HepG2 (cell line): ENCODE data around the gene SLC6A16. TPM values are rescaled to one million over a fixed set of nuclear protein-coding genes. Genes with fewer than 3 reads are reported as not detected.

Experiments
- ATAC-seq: fragments of 200-7000 bp; cut with Tn5 transposase; 3 replicates; pipeline ENCODE4 v1.9.1; 2020; ENCODE audit warnings: mild to moderate bottlenecking, moderate library complexity
- BruUV-seq: library from RNA; stranded (reverse); fragments of 400-500 nt; replicated peaks from 2 replicates; lab custom pipeline; 2021; lab: Mats Ljungman, UMichigan
- CTCF ChIA-PET: fragments of 300-600 bp; formaldehyde crosslinking; extraction: SDS; loops from one replicate; lab custom pipeline; 2021; ENCODE audit warnings: low total read pairs, inconsistent platforms, low intra/inter-chr PET ratio; lab: Yijun Ruan, JAX
- POLR2A ChIA-PET: fragments of 350-600 bp; sonication (Branson Sonifier 250); formaldehyde crosslinking; loops from one replicate; lab custom pipeline; 2020; ENCODE audit warnings: antibody characterized with exemption, inconsistent platforms; lab: Yijun Ruan, JAX
- DNase-seq: peaks from one replicate; pipeline ENCODE4 v3.0.0-alpha.2; 2015; ENCODE audit warnings: low spot score
- FAIRE-seq: peaks from 3 replicates; lab custom pipeline; 2011; peaks lifted over from hg19 to GRCh38; lab: Jason Lieb, UNC
- H2AFZ ChIP-seq: one replicate; pipeline ENCODE4 v1.6.1; 2011; ENCODE audit warnings: low read length, inconsistent platforms
- H3K27ac ChIP-seq: fragments of 300-600 bp; 3 replicates; pipeline ENCODE4 v1.8.0; 2011; ENCODE audit warnings: mixed run types, mild to moderate bottlenecking, mixed read lengths, low read length, inconsistent platforms; ENCODE audit not compliant: insufficient read depth; ENCODE audit errors: extremely low read length
- H3K27me3 ChIP-seq, 2 experiments: fragments of 200-600 bp in 1 of 2; 2 replicates in 1 of 2; 3 replicates in 1 of 2; pipeline versions ENCODE4 v1.6.0 to v1.8.0; 2011; ENCODE audit warnings: low read length in 2 of 2, mild to moderate bottlenecking in 2 of 2, moderate library complexity in 2 of 2, inconsistent platforms in 1 of 2; ENCODE audit not compliant: insufficient read depth in 2 of 2, control insufficient read depth in 1 of 2
- H3K36me3 ChIP-seq, 2 experiments: fragments of 200-600 bp in 1 of 2; replicated peaks in 1 of 2; 2 replicates in 1 of 2; 3 replicates in 1 of 2; pipeline versions ENCODE4 v1.5.1 to v1.8.0; 2011; ENCODE audit warnings: low read length in 2 of 2, inconsistent platforms in 1 of 2; ENCODE audit not compliant: insufficient read depth in 2 of 2, control insufficient read depth in 1 of 2
- H3K4me1 ChIP-seq: 2 replicates; pipeline ENCODE4 v1.5.1; 2012; ENCODE audit warnings: low read length, inconsistent platforms; ENCODE audit not compliant: insufficient read depth
- H3K4me2 ChIP-seq: 2 replicates; pipeline ENCODE4 v1.6.0; 2011; ENCODE audit warnings: low read depth, low read length, inconsistent platforms
- H3K4me3 ChIP-seq, 3 experiments: fragments of 200-600 bp in 1 of 3; sonication (generic), shearing (Covaris generic) in 1 of 3; replicated peaks in 1 of 3; 2 replicates each; pipeline ENCODE4 v1.5.1; 2011 to 2016; ENCODE audit warnings: low read length in 3 of 3, inconsistent platforms in 2 of 3, low read depth in 2 of 3, mild to moderate bottlenecking in 2 of 3, control low read depth in 1 of 3, mixed read lengths in 1 of 3; ENCODE audit not compliant: insufficient read depth in 1 of 3
- H3K79me2 ChIP-seq: one replicate; pipeline ENCODE4 v1.6.1; 2011; ENCODE audit warnings: low read length, inconsistent platforms; ENCODE audit not compliant: insufficient read depth
- H3K9ac ChIP-seq: 2 replicates; pipeline ENCODE4 v1.6.0; 2011; ENCODE audit warnings: mild to moderate bottlenecking, low read depth, low read length, inconsistent platforms; ENCODE audit not compliant: insufficient read depth
- H3K9me3 ChIP-seq: 2 replicates; pipeline ENCODE4 v1.5.1; 2012; ENCODE audit warnings: mild to moderate bottlenecking, low read length
- H4K20me1 ChIP-seq: 2 replicates; pipeline ENCODE4 v1.6.0; 2011; ENCODE audit warnings: inconsistent platforms, mild to moderate bottlenecking, low read length, moderate library complexity; ENCODE audit not compliant: insufficient read depth
- AGO1 ChIP-seq: fragments of 200-400 bp; formaldehyde crosslinking; IDR thresholded peaks from 2 replicates; pipeline ENCODE4 v1.6.1; 2017; ENCODE audit warnings: mild to moderate bottlenecking, low read depth, low read length, moderate library complexity; ENCODE audit not compliant: poor library complexity, severe bottlenecking
- ATF1 ChIP-seq: IDR thresholded peaks from 2 replicates; pipeline ENCODE4 v1.6.1; 2016; ENCODE audit warnings: mild to moderate bottlenecking, control low read depth
- POLR2AphosphoS2 ChIP-seq: IDR thresholded peaks from 2 replicates; pipeline ENCODE4 v1.6.1; 2011; ENCODE audit warnings: low read depth, low read length, improper control_type of control experiment
- THAP9 ChIP-seq: sonication (generic); formaldehyde crosslinking; IDR thresholded peaks from 2 replicates; pipeline ENCODE4; 2020; ENCODE audit warnings: missing genetic modification reagents, mild to moderate bottlenecking, borderline replicate concordance
- ZNF333 ChIP-seq: sonication (generic); formaldehyde crosslinking; IDR thresholded peaks from 2 replicates; pipeline ENCODE4 v1.4.0; 2020; ENCODE audit warnings: mild to moderate bottlenecking, missing genetic modification reagents, borderline replicate concordance
- ZNF33B ChIP-seq: sonication (generic); formaldehyde crosslinking; IDR thresholded peaks from 2 replicates; pipeline ENCODE4 v1.5.1; 2020; ENCODE audit warnings: mild to moderate bottlenecking, missing genetic modification reagents
- ZNF616 ChIP-seq: sonication (generic); formaldehyde crosslinking; IDR thresholded peaks from 2 replicates; pipeline ENCODE4 v1.5.0; 2020; ENCODE audit warnings: low read depth, mild to moderate bottlenecking, missing genetic modification reagents
- ZSCAN12 ChIP-seq: sonication (generic); formaldehyde crosslinking; IDR thresholded peaks from 2 replicates; pipeline ENCODE4 v1.9.0; 2021; ENCODE audit warnings: mild to moderate bottlenecking, missing genetic modification reagents
- in situ Hi-C: cut with HindIII; loops from 2 replicates; pipeline ENCODE4 v1.10.0; 2017; ENCODE audit warnings: low pct_unique_long_range_greater_than_20kb; ENCODE audit not compliant: extremely low pct_ligation_motif_present
- intact Hi-C: fragments of 100-400 bp; cut with micrococcal nuclease; formaldehyde crosslinking; loops from one replicate; pipeline ENCODE4 v1.10.0; 2022; ENCODE audit not compliant: unreplicated experiment
- polyA plus RNA-seq, 8 experiments: library from polyadenylated mRNA; depleted of rRNA in 3 of 8; stranded (reverse) in 7 of 8; unstranded in 1 of 8; fragments of >200 nt; fragmentation: Illumina TruSeq in 4 of 8; extraction: Trizol in 4 of 8; gene quantifications; 2 replicates each; pipeline versions ENCODE4 v1.2.1 to v1.2.3, GENCODE V29; 2011 to 2016; ENCODE audit warnings: low read depth in 4 of 8, missing spikeins in 1 of 8, mixed read lengths in 1 of 8; ENCODE audit not compliant: insufficient read depth in 1 of 8
- total RNA-seq, 5 experiments: library from RNA; depleted of rRNA; stranded (reverse); fragments of >200 nt; fragmentation: Illumina TruSeq; extraction: Trizol; gene quantifications; 2 replicates each; pipeline ENCODE4 v1.2.3, GENCODE V29; 2016; ENCODE audit warnings: low read depth in 1 of 5
- TF ChIP-seq, protein P1 (sequence below): sonication (generic); formaldehyde crosslinking; IDR thresholded peaks from 2 replicates; pipeline ENCODE4 v1.4.0; 2020; ENCODE audit warnings: missing genetic modification reagents
- TF ChIP-seq, protein P2 (sequence below): sonication (generic); formaldehyde crosslinking; IDR thresholded peaks from 2 replicates; pipeline ENCODE4 v1.4.0; 2020; ENCODE audit warnings: low read depth, mild to moderate bottlenecking, missing genetic modification reagents

SLC6A16 gene
- total and polyA plus RNA-seq, 2 of the 13 experiments (the other 11 are each of a cell fraction or from before 2014, with no cell fraction given), result 0.07 to 0.18 TPM

- H3K4me1 ChIP-seq, result no peaks in the 10 kb centered on the region
- no peaks in the 10 kb centered on the region for H4K20me1 ChIP-seq
- H3K4me2 ChIP-seq, result no peak overlapping the region
- H3K27me3 ChIP-seq, result no peaks in the 10 kb centered on the region
- ATAC-seq (no peak), DNase-seq (no peak), FAIRE-seq (no peak)
- H3K9ac ChIP-seq, result no peak overlapping the region
- H3K4me3 ChIP-seq, result no peak overlapping the region
- no peak for TF ChIP-seq ZNF616 (CRISPR knock-in tag)
- no peak for TF ChIP-seq AGO1
- no peak for TF ChIP-seq THAP9 (CRISPR knock-in tag)
- TF ChIP-seq, protein P1, sequence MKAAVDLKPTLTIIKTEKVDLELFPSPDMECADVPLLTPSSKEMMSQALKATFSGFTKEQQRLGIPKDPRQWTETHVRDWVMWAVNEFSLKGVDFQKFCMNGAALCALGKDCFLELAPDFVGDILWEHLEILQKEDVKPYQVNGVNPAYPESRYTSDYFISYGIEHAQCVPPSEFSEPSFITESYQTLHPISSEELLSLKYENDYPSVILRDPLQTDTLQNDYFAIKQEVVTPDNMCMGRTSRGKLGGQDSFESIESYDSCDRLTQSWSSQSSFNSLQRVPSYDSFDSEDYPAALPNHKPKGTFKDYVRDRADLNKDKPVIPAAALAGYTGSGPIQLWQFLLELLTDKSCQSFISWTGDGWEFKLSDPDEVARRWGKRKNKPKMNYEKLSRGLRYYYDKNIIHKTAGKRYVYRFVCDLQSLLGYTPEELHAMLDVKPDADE (CRISPR knock-in tag), result no peak
- TF ChIP-seq ZSCAN12 (CRISPR knock-in tag), result no peak
- TF ChIP-seq, protein P2, sequence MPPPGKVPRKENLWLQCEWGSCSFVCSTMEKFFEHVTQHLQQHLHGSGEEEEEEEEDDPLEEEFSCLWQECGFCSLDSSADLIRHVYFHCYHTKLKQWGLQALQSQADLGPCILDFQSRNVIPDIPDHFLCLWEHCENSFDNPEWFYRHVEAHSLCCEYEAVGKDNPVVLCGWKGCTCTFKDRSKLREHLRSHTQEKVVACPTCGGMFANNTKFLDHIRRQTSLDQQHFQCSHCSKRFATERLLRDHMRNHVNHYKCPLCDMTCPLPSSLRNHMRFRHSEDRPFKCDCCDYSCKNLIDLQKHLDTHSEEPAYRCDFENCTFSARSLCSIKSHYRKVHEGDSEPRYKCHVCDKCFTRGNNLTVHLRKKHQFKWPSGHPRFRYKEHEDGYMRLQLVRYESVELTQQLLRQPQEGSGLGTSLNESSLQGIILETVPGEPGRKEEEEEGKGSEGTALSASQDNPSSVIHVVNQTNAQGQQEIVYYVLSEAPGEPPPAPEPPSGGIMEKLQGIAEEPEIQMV (CRISPR knock-in tag), result no peak
- TF ChIP-seq POLR2AphosphoS2, result no peak
- no peak for TF ChIP-seq ZNF333 (CRISPR knock-in tag)
- TF ChIP-seq ZNF33B, result no peak
- no peak for TF ChIP-seq ATF1 (CRISPR knock-in tag)
- H3K36me3 ChIP-seq, result no peaks in the 10 kb centered on the region
- BruUV-seq, result no TSS peak
- no peak overlapping the region for H3K27ac ChIP-seq
- H2AFZ ChIP-seq, result no peak overlapping the region
- in situ Hi-C loops (no loop called here), intact Hi-C loops (no loop called here)
- no peaks in the 10 kb centered on the region for H3K79me2 ChIP-seq
- peaks cover 20% of the 10 kb centered on the region for H3K9me3 ChIP-seq
- CTCF ChIA-PET, result no interaction called here
- POLR2A ChIA-PET, result no interaction called here
Observed at GRCh38 chr19:49261602-49262001, 63.4 kb downstream of the SLC6A16 start.
